Measurements from ENCODE around the gene RLF.

Gene RLF

DNA sequence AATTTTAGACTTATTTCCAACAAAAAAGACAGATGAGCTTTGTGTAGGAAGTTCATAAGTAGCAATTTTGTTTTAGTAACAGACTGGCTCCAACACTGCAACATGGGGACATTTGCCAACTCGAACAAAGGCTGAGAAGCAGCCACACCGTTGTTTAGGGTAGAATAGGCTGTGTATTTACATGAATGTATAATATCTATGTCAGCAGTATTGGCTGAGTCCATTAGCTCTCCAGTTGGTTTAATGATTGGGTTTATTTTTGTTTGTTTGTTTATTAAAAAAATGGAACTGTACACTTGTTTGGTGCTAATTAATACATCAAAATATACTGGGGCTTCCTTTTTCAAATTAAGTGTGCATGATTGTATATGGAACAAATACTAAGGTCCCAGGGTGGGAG lies 79.2 kb downstream of the RLF start:
- no peak for DNase-seq (ENCODE audit: low read depth, low spot score)

DNA sequence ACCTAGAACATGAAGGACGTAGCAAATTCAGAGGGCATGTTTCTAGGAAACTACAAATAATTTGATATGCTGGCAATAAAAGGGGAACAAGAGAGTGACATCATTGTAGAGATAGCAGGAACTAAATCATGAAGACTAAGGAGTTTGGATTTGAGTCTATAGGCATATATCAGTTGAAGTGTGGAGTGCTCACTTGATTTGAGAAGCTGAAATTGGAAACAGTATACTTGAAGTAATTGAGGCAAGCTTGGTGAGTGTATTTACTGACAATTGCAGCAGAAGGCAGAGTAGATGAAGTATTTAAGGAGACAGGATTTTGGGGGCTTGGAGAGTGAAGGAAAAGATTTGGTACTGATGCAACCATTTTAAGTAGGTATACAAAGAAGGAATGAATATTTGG lies 80.2 kb downstream of the RLF start:
- DNase-seq (ENCODE audit: low read depth, low spot score) = no peak

DNA sequence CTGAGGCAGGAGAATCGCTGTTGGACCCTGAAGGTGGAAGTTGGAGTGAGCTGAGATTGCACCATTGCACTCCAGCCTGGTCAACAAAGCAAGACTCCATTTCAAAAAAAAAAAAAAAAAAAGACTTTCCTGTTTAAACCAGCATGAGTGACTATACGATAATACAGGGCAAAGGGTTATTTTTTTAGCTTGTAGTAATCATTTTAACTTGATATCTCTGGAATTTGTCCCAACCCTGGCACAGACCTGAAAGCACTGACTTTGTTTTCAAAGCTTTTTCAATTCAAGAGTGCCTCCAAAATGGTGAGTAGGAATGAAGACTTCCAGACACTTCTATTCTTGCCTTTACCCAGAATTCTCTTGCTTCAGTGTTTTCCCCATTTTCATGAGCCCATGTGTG lies 82.2 kb downstream of the RLF start:
- DNase-seq (ENCODE audit: low read depth, low spot score) = no peak

- no peak for DNase-seq (ENCODE audit: low read depth, low spot score)
Observed at GRCh38 chr1:40244138-40244744, 83.1 kb downstream of the RLF start.

DNA sequence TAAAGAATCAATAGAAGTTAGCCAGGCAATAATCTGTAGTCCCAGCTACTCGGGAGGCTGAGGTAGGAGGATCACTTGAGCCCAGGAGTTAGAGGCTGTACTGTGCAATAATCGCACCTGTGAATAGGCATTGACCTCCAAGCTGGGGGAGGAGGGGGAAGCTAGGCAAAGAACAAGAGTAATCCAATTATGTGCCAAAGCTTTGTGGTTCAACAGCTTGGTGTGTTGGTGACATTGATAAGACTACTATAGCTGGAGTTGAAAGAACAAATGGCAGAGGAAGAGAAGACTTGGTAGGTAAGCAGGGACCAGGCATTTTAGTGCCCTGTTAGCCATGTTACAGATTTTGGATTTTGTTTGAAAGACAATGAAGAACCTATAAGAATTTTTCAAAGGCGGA lies 84.5 kb downstream of the RLF start:
- no peak for DNase-seq (ENCODE audit: low read depth, low spot score)

- DNase-seq (ENCODE audit: low read depth, low spot score) = no peak
Observed at GRCh38 chr1:40247655-40248054, 86.5 kb downstream of the RLF start, which contains the start of gene TMCO2. Gene TMCO2, plus strand, starts transcription at chr1:40247937. Its CDS starts 57 bp downstream, at chr1:40247994.

DNA sequence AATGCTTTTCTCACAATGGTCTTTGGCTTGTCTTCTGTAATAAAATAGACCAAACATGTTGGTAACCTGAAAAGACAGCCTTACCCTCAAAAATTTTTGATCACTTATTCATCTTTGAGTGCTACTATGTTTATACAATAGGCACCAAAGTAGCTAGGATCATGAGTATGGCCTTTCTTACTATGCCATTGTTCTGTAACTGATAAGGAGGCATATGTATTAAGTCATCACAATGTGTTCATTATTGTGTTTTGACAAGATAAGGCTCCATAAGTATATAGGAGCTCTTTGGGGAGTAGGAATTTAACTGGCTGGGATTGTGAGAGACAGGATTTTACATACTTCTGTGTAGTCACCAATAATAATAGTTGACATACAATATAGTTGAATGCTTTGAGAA lies 87.2 kb downstream of the RLF start:
- no peak for DNase-seq (ENCODE audit: low read depth, low spot score)

GRCh38 chr1:40251456-40251855 lies 90.3 kb downstream of the RLF start:
- DNase-seq (ENCODE audit: low read depth, low spot score) = no peak

GRCh38 chr1:40252601-40253000 lies 91.4 kb downstream of the RLF start:
- no peak for DNase-seq (ENCODE audit: low read depth, low spot score)

DNA sequence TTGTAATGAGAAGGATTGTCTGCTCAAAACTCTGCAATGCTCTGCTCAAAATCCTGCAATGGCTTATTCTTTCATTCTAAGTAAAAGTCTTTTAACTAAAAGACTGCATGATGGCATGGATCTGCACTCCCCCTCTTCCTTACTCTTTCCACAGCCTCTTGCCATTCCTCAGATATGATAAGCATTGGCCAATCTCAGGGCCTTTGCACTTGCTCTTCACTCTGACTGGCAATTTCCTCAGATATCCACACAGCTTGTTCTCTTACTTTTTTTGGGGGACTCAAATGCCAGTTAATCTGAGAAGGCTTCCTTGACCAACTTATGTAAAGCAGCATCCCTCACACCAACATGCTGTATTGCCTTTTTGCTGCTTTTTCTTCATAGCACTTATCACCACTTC lies 94.0 kb downstream of the RLF start:
- no peak for DNase-seq (ENCODE audit: low read depth, low spot score)

- DNase-seq (ENCODE audit: low read depth, low spot score) = no peak
Observed at GRCh38 chr1:40256401-40257084, 95.4 kb downstream of the RLF start.

- DNase-seq (ENCODE audit: low read depth, low spot score) = no peak
Observed at GRCh38 chr1:40257313-40257687, 96.1 kb downstream of the RLF start.

GRCh38 chr1:40257688-40258444 lies 96.7 kb downstream of the RLF start, which contains the start of gene ZMPSTE24:
Gene ZMPSTE24, plus strand, starts transcription at chr1:40258236. Its CDS starts 36 bp downstream, at chr1:40258272.
- DNase-seq (ENCODE audit: low read depth, low spot score) = peak; percentile 92

- no peak for DNase-seq (ENCODE audit: low read depth, low spot score)
Observed at GRCh38 chr1:40258445-40258769, 97.2 kb downstream of the RLF start.

DNA sequence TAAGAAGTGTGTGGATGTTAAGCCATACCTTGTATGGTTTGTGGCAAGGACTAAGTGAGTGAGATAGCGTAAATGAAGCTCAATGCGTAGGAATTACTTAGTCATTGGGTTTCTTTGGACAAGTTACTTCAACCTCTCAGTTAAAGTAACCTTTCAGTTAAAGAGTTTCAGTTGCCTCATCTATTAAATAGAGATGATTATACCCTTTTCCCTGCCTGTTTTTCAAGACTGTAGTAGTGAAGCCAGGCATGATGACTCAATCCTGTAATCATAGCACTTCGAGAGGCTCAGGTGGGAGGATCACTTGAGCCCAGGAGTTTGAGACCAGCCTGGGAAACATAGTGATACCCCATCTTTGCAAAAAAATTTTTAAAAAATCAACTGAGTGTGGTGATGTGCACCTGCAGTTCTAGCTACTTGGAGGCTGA lies 103.2 kb downstream of the RLF start:
- DNase-seq (ENCODE audit: low read depth, low spot score) = no peak

DNA sequence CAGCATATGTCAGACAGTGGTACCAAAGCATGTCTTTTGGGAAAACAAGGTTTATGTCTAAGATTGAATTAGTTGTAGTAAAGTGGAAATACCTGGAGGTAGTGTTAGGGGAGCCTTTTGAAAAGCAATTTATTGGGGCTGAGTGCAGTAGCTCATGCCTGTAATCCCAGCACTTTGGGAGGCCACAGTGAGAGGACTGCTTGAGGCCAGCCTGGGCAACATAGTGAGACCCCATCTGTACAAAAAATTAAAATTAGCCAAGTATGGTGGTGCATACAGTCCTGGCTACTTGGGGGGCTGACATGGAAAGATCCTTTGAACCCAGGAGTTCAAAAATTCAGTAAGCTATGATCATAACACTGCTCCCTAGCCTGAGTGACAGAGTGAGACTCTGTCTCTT lies 104.1 kb downstream of the RLF start:
- DNase-seq (ENCODE audit: low read depth, low spot score) = no peak

- DNase-seq (ENCODE audit: low read depth, low spot score) = no peak
Observed at GRCh38 chr1:40265919-40266318, 104.7 kb downstream of the RLF start.

DNA sequence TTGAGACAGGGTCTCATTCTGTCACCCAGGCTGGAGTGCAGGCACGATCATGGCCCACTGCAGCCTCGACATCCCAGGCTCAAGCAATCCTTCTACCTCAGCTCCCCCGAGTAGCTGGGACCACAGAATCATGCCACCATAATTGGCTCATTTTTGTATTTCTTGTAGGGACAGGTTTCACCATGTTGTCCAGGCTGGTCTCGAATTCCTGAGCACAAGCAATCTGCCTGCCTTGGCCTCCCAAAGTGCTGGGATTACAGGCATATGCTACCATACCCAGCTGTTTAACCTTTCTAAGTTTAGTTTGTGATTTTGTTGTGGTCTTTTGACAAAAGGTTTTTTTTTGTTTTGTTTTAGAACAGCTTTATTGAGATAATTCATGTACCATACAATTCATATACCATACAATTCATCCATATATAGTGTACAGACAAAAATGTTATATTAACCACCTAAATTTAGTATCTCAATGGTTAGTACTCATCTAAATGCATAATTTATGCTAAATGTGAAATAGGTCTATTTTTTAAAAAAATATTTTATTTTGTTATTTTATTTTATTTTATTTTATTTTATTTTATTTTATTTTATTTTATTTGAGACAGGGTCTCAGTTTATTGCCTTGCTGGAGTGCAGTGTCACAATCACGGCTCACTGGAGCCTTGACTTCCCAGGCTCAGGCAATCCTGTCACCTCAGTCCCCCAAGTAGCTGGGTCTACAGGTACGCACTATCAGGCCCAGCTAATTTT lies 105.8 kb downstream of the RLF start:
- DNase-seq (ENCODE audit: low read depth, low spot score) = no peak

- DNase-seq (ENCODE audit: low read depth, low spot score) = no peak
Observed at GRCh38 chr1:40267767-40268187, 106.6 kb downstream of the RLF start.

GRCh38 chr1:40268211-40268610 lies 107.0 kb downstream of the RLF start:
- no peak for DNase-seq (ENCODE audit: low read depth, low spot score)

DNA sequence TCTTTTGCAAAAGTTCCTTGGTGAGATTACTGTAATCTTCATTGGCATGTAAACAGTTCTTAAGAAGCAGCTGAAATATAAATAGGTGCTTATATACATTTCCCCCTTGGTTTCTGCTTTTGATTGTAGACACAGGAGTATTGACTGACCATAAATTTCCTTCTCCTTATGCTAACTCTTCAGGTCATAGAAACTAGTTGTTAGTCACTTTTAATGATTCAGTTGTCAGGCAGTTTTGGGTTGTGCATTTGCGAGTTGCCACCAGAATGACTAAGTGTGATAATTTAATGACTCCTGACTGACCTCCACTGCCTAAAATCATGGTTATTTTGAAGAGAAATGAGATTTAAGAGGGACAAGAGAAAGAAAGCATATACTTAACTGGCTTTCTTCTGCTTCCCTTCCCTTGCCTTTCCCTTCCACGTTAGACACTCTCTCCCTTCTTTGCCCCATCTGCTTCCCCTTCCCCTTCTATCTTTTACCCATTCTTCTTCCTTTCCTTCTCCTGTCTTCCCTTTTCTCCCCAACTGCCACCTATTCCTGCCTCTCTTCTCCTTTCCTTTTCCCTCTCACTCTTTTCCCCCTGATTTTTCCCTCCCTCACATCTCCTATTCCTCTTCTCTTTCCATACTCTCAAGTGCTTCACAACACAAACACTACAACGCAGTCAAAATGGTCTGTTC lies 109.1 kb downstream of the RLF start:
- no peak for DNase-seq (ENCODE audit: low read depth, low spot score)

Data from activated naive CD8-positive, alpha-beta T cell treated with anti-CD3 and anti-CD28 coated beads, Interleukin-2, amount 50 U/mL, for 16 hours (primary cell).